Uterus (tissue), 2 donors: Measurements from ENCODE around the gene RAB3C.

ENCODE experiments used
- CTCF ChIP-seq, 4 experiments: fragments of 200-600 bp in 2 of 4; fragments of 450-650 bp in 2 of 4; sonication (generic) in 2 of 4; IDR thresholded peaks; one replicate each; pipeline ENCODE4 v1.5.1; 2016 to 2019; ENCODE audit warnings: antibody characterized with exemption in 4 of 4, mild to moderate bottlenecking in 2 of 4, moderate library complexity in 1 of 4
- POLR2A ChIP-seq, 2 donors: fragments of 450-650 bp; IDR thresholded peaks; one replicate each; pipeline ENCODE4 v1.6.1; 2016; ENCODE audit warnings: antibody characterized with exemption in 2 of 2, mild to moderate bottlenecking in 1 of 2, moderate library complexity in 1 of 2

GRCh38 chr5:58860680-58861079 lies 277.8 kb downstream of the RAB3C start:
- TF ChIP-seq CTCF (IDR thresholded peaks at IDR 0.05) (no peak), POLR2A (IDR thresholded peaks at IDR 0.05) (no peak)
